Osteoblast (primary cell): Measurements from ENCODE around the gene PEX5. TPM values are rescaled to one million over a fixed set of nuclear protein-coding genes. Genes with fewer than 3 reads are reported as not detected.

ENCODE experiments used
- DNase-seq: peaks from one replicate; pipeline ENCODE4 v3.0.0; 2011; ENCODE audit warnings: low spot score, mixed read lengths; ENCODE audit not compliant: insufficient read length; ENCODE audit errors: missing footprints
- H2AFZ ChIP-seq: 2 replicates; pipeline ENCODE4 v1.6.0; 2011; ENCODE audit warnings: mild to moderate bottlenecking, low read length
- H3K27ac ChIP-seq: 2 replicates; pipeline ENCODE4 v1.5.1; 2011; ENCODE audit warnings: mild to moderate bottlenecking, low read depth, low read length, moderate library complexity
- H3K27me3 ChIP-seq: 2 replicates; pipeline ENCODE4 v1.6.0; 2012; ENCODE audit warnings: mild to moderate bottlenecking, control low read depth, inconsistent platforms, low read length, moderate library complexity; ENCODE audit not compliant: insufficient read depth
- H3K36me3 ChIP-seq: 2 replicates; pipeline ENCODE4 v1.5.1; 2011; ENCODE audit warnings: mild to moderate bottlenecking, low read length, control low read depth, moderate library complexity; ENCODE audit not compliant: insufficient read depth
- H3K4me1 ChIP-seq: 2 replicates; pipeline ENCODE4 v1.5.1; 2011; ENCODE audit warnings: mild to moderate bottlenecking, low read length, control low read depth, moderate library complexity; ENCODE audit not compliant: insufficient read depth
- H3K4me2 ChIP-seq: 2 replicates; pipeline ENCODE4 v1.6.0; 2011; ENCODE audit warnings: mild to moderate bottlenecking, low read length; ENCODE audit not compliant: insufficient read depth
- H3K4me3 ChIP-seq: fragments of 200-600 bp; sonication (generic); 3 replicates; pipeline ENCODE4 v1.5.1; 2012; ENCODE audit warnings: mild to moderate bottlenecking, low read length, inconsistent platforms; ENCODE audit not compliant: insufficient read depth
- H3K79me2 ChIP-seq: 2 replicates; pipeline ENCODE4 v1.6.0; 2012; ENCODE audit warnings: mild to moderate bottlenecking, low read length, control low read depth, inconsistent platforms; ENCODE audit not compliant: insufficient read depth
- H3K9me3 ChIP-seq: 2 replicates; pipeline ENCODE4 v1.5.1; 2011; ENCODE audit warnings: low read depth, low read length, control low read depth
- H4K20me1 ChIP-seq: 2 replicates; pipeline ENCODE4 v1.6.0; 2012; ENCODE audit warnings: mild to moderate bottlenecking, low read length, control low read depth; ENCODE audit not compliant: insufficient read depth
- total RNA-seq: library from RNA; depleted of rRNA; stranded (reverse); fragments of >200 nt; gene quantifications from 2 replicates; pipeline ENCODE4 v1.2.3, GENCODE V29; 2012
- TF ChIP-seq, protein P1 (sequence below): IDR thresholded peaks from 2 replicates; pipeline ENCODE4 v1.5.1; 2011; ENCODE audit warnings: mild to moderate bottlenecking, low read depth, low read length, moderate library complexity; ENCODE audit errors: extremely low read depth

The PEX5 gene
- total RNA-seq, 1 donor, result 48.5 TPM

DNA sequence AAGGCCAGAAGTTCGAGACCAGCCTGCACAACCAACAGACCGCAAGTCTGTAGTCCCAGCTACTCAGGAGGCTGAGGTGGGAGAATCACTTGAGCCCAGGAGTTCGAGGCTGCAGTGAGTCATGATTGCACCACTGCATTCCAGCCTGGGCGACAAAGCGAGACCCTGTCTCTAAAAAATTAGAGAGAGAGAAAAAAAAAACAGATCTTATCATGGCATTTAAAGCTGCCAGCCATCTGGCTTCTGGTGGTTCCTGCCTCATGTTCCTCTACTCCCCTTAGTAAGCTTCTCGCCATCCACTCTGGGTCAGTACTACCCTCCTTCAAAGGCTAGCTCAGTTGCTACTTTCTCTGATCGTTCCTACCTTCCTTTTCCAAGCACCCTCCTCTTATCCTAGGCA lies 43.3 kb upstream of the PEX5 start:
- H3K36me3 ChIP-seq, result peaks cover 9% of the 10 kb centered on the region
- H3K4me2 ChIP-seq, result no peak overlapping the region
- no peak overlapping the region for H3K27ac ChIP-seq
- H3K9me3 ChIP-seq, result no peaks in the 10 kb centered on the region
- H2AFZ ChIP-seq, result no peak overlapping the region
- no peak for DNase-seq
- no peaks in the 10 kb centered on the region for H4K20me1 ChIP-seq
- H3K4me3 ChIP-seq, result no peak overlapping the region
- H3K27me3 ChIP-seq, result no peaks in the 10 kb centered on the region
- TF ChIP-seq, protein P1, sequence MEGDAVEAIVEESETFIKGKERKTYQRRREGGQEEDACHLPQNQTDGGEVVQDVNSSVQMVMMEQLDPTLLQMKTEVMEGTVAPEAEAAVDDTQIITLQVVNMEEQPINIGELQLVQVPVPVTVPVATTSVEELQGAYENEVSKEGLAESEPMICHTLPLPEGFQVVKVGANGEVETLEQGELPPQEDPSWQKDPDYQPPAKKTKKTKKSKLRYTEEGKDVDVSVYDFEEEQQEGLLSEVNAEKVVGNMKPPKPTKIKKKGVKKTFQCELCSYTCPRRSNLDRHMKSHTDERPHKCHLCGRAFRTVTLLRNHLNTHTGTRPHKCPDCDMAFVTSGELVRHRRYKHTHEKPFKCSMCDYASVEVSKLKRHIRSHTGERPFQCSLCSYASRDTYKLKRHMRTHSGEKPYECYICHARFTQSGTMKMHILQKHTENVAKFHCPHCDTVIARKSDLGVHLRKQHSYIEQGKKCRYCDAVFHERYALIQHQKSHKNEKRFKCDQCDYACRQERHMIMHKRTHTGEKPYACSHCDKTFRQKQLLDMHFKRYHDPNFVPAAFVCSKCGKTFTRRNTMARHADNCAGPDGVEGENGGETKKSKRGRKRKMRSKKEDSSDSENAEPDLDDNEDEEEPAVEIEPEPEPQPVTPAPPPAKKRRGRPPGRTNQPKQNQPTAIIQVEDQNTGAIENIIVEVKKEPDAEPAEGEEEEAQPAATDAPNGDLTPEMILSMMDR, result no peak
- H3K4me1 ChIP-seq, result peaks cover 3% of the 10 kb centered on the region
- H3K79me2 ChIP-seq, result no peaks in the 10 kb centered on the region

DNA sequence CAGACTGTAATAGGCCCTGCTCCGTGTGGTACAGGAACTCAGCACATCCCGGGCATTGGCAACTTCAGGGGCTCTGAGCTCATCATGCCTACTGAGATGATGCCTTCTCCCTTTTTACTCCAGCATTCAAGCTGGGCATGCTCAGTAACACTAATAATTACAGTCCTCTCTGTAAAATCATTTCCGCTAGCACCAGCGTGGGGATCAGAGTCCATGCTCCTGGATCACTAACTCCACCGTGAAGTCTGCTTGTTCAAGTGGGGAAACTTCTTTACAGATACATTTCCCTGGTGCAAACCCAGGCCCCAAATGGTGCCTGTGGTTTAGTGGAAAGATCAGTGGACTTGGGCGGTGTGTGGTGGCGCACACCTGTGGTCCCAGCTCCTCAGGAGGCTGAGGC lies 42.6 kb upstream of the PEX5 start:
- Histone ChIP-seq H2AFZ (no peak overlapping the region), H3K36me3 (peaks cover 9% of the 10 kb centered on the region), H3K27me3 (no peaks in the 10 kb centered on the region), H3K4me1 (peaks cover 3% of the 10 kb centered on the region), H4K20me1 (no peaks in the 10 kb centered on the region), H3K79me2 (no peaks in the 10 kb centered on the region), H3K4me2 (no peak overlapping the region), H3K4me3 (no peak overlapping the region), H3K9me3 (no peaks in the 10 kb centered on the region), H3K27ac (no peak overlapping the region)
- TF ChIP-seq, protein P1, result no peak
- DNase-seq, result peak; percentile 38

DNA sequence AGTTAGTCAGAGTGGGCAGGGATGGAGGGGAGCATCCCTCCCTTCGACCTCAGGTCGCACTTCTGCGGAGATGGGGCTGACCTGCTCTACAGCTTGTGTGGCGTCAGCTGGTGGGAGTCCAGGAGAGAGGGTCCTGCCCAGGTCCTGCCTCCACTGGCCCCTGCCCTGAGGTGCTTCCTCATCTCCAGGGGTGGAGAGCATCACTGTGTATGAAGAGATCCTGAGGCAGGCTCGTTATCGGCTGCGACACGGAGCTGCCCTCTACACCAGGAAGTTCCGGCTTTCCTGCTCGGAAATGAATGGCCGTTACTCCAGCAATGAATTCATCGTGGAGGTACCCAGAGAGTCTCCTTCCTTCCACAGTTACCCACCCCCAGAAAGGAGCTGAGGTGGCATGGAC lies 39.1 kb upstream of the PEX5 start:
- Histone ChIP-seq H3K79me2 (no peaks in the 10 kb centered on the region), H3K4me3 (no peak overlapping the region), H3K4me2 (no peak overlapping the region), H2AFZ (no peak overlapping the region), H4K20me1 (no peaks in the 10 kb centered on the region), H3K9me3 (no peaks in the 10 kb centered on the region), H3K27ac (no peak overlapping the region), H3K36me3 (peaks cover 9% of the 10 kb centered on the region), H3K4me1 (no peaks in the 10 kb centered on the region), H3K27me3 (no peaks in the 10 kb centered on the region)
- TF ChIP-seq, protein P1, result no peak
- no peak for DNase-seq

DNA sequence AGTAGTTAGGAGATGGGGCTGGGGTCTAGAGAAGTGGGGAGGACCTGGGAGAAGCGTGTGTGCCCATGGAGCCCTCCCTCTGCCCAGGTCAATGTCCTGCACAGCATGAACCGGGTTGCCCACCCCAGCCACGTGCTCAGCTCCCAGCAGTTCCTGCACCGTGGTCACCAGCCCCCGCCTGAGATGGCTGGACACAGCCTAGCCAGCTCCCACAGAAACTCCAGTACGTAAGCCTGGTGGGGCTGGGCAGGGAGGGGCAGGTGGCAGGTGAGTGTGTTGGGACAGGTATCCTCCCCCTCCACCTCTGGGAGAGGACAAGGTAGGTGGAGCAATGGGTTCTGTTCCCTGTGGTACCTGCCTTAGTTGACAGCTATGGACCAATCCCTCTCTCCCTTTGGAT lies 38.6 kb upstream of the PEX5 start:
- H4K20me1 ChIP-seq, result no peaks in the 10 kb centered on the region
- no peak overlapping the region for H3K27ac ChIP-seq
- no peak overlapping the region for H3K4me3 ChIP-seq
- no peak overlapping the region for H3K4me2 ChIP-seq
- no peaks in the 10 kb centered on the region for H3K27me3 ChIP-seq
- TF ChIP-seq, protein P1, result no peak
- H3K4me1 ChIP-seq, result no peaks in the 10 kb centered on the region
- DNase-seq, result no peak
- no peaks in the 10 kb centered on the region for H3K9me3 ChIP-seq
- H2AFZ ChIP-seq, result no peak overlapping the region
- H3K79me2 ChIP-seq, result no peaks in the 10 kb centered on the region
- H3K36me3 ChIP-seq, result peaks cover 9% of the 10 kb centered on the region
